ENCODE measurements around the gene PGLYRP1.

DNA sequence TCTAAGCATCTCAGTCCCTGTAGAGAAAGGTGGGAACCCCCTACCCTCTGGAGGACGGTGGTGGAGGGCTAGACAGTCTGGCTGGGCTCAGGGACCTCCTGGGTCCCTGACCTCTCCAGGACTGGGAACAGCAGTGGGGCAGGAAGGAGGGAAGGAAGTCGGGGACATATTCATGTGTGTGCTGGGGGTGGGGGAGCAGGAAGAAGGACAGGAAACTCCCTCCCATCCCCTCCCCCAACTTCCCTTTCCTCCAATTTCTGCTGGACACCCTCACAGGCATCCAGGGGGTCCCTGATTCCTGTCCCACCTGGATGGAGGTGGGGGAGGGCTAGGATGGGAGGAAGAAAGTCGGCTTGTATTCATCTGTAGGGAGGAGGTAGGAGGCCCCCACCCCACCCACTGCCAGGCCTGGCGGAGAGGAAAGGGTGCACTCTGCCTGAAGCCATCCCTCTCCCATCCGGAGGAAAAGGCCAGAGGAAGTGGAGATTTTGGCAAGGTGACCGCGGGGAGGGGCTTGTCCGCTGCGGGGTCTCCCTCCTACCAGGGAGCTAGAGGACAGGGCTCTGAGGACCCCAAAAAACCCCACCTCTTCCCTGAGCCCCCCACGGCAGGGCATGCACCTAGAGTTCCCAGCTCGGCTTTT, 51.5 kb downstream of the PGLYRP1 start:
- TF ChIP-seq SUZ12 (IDR thresholded peaks at IDR 0.05; ENCODE audit: extremely low read depth, insufficient read depth, insufficient read length) (no peak), ZNF274 (IDR thresholded peaks at IDR 0.05; ENCODE audit: low read depth, low read length) (no peak)
